Uterus (tissue), 2 donors: ENCODE measurements around the gene CNIH2.

Experiments used
- CTCF ChIP-seq, 4 experiments: fragments of 200-600 bp in 2 of 4; fragments of 450-650 bp in 2 of 4; sonication (generic) in 2 of 4; IDR thresholded peaks; one replicate each; pipeline ENCODE4 v1.5.1; 2016 to 2019; ENCODE audit warnings: antibody characterized with exemption in 4 of 4, mild to moderate bottlenecking in 2 of 4, moderate library complexity in 1 of 4
- POLR2A ChIP-seq, 2 donors: fragments of 450-650 bp; IDR thresholded peaks; one replicate each; pipeline ENCODE4 v1.6.1; 2016; ENCODE audit warnings: antibody characterized with exemption in 2 of 2, mild to moderate bottlenecking in 1 of 2, moderate library complexity in 1 of 2

- no peak for TF ChIP-seq POLR2A (IDR thresholded peaks at IDR 0.05)
- no peak for TF ChIP-seq CTCF (IDR thresholded peaks at IDR 0.05)
Observed at GRCh38 chr11:66328031-66328301, 50.0 kb downstream of the CNIH2 start.
